Activated T-helper 1 cell treated with anti-CD3 and anti-CD28 coated beads, Interleukin-12 subunit alpha, Interleukin-12 subunit beta, Interleukin-2, Interleukin-4 antibody, amounts not matched to agents 30 ng/mL and 10 ng/mL and 1 ng/mL, durations not matched to agents 14 hours and 24 hours and 36 hours (primary cell): ENCODE results near the gene TICRR. TPM values are rescaled to one million over a fixed set of nuclear protein-coding genes. Genes with fewer than 3 reads are reported as not detected.
"Not testable (repeated sequence)": the region's sequence is repeated elsewhere in the genome, so short reads cannot be mapped to it uniquely, and the experiment has no call there.

Experiments
- DNase-seq: peaks from one replicate; pipeline ENCODE4 v3.0.0; 2021; ENCODE audit warnings: low spot score
- H3K27ac Mint-ChIP-seq: one replicate; pipeline ENCODE4 v1.8.0; 2021; ENCODE audit warnings: mild to moderate bottlenecking, mixed read lengths
- H3K27me3 Mint-ChIP-seq: one replicate; pipeline ENCODE4 v1.8.0; 2022; ENCODE audit warnings: mild to moderate bottlenecking, moderate library complexity, mixed read lengths; ENCODE audit not compliant: insufficient read depth
- H3K36me3 Mint-ChIP-seq: one replicate; pipeline ENCODE4 v1.8.0; 2021; ENCODE audit warnings: low read depth, mixed read lengths
- H3K4me1 Mint-ChIP-seq: one replicate; pipeline ENCODE4 v1.8.0; 2021; ENCODE audit warnings: low read depth, mixed read lengths
- H3K4me3 Mint-ChIP-seq: one replicate; pipeline ENCODE4 v1.8.0; 2021; ENCODE audit warnings: mild to moderate bottlenecking, moderate library complexity, mixed read lengths
- H3K9me3 Mint-ChIP-seq: one replicate; pipeline ENCODE4 v1.8.0; 2021; ENCODE audit warnings: mixed read lengths
- intact Hi-C: fragments of 100-400 bp; cut with micrococcal nuclease; formaldehyde crosslinking; loops from one replicate; pipeline ENCODE4 v1.15.1; 2024
- total RNA-seq: library from RNA; stranded (reverse); gene quantifications from 2 replicates; pipeline ENCODE4 v1.2.3, GENCODE V29; 2022

TICRR gene
- total RNA-seq, 1 donor from 2014 or later: 17.6 TPM

DNA sequence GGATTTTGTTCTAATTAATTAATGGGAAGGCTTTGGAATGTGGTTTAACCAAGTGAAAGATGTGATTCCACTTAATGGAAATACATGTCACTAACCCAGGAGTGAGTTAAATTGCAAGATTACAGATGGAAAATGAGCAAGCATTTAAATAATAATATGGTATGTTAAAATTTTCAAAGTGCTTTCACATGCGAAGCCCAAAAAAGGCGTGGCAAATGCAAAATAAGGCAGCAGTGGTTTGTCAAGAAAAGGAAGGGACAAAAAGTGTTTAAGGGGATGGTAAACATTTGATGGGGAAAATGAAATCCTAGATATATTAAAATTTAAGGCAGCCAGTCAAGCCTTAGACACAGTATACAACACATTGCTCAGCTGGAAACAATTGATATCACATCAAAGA lies 2.9 kb downstream of the TICRR start:
- Mint-ChIP-seq H3K4me1 (peaks cover 38% of the 10 kb centered on the region), H3K36me3 (peaks cover 14% of the 10 kb centered on the region), H3K27ac (no peak overlapping the region), H3K4me3 (peak overlapping the region; percentile 49), H3K27me3 (peaks cover 2% of the 10 kb centered on the region), H3K9me3 (no peaks in the 10 kb centered on the region)
- intact Hi-C loops: loop anchor here (5.0 kb wide), 2 partner anchors 114 to 314 kb away; partner anchors contain the start of genes AP3S2, PEX11A and WDR93
- DNase-seq: no peak

DNA sequence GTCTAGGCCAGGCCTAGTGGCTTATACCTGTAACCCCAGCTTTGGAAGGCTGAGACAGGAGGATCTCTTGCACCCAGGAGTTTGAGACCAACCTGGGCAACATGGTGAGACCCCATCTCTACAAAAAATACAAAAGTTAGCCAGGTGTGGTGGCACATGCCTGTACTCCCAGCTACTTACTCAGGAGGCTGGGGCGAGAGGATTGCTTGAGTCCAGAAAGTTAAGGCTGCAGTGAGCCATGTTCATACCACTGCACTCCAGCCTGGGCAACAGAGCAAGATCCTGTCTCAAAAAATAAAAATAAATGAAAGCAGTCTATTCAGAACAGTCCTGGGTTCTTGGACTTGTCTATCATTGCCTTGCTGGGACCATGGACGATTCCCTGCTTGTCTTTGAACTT lies 5.5 kb downstream of the TICRR start:
- H3K4me3 Mint-ChIP-seq, DNase-seq, H3K27ac Mint-ChIP-seq, H3K9me3 Mint-ChIP-seq, H3K27me3 Mint-ChIP-seq, intact Hi-C loops: not testable (repeated sequence)
- H3K36me3 Mint-ChIP-seq: peaks cover 14% of the 10 kb centered on the region
- H3K4me1 Mint-ChIP-seq: peaks cover 38% of the 10 kb centered on the region

DNA sequence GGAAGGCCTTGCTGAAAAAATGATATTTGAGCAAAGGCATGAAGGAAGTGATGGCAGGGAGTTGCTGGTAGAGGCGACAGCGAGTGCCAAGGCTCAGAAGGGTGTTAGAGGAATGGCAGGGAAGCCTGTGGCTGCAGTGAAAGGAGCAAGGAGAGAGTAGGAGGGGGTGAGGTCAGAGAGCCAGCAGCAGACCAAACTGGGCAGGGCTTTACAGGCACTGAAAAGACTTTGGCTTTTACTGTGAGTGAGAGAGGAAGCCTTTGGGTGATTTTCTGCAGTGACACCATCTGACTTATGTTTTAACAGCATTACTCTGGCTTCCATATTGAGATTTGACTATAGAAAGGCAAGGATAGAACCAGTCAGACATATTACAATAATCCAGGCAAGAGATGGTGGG lies 11.4 kb downstream of the TICRR start:
- H3K27me3 Mint-ChIP-seq: no peaks in the 10 kb centered on the region
- H3K4me1 Mint-ChIP-seq: peaks cover 2% of the 10 kb centered on the region
- intact Hi-C loops: no loop called here
- H3K9me3 Mint-ChIP-seq: no peaks in the 10 kb centered on the region
- no peak for DNase-seq
- H3K36me3 Mint-ChIP-seq: peaks cover 2% of the 10 kb centered on the region
- H3K4me3 Mint-ChIP-seq: no peak overlapping the region
- H3K27ac Mint-ChIP-seq: no peak overlapping the region

GRCh38 chr15:89587955-89588354 lies 12.7 kb downstream of the TICRR start:
- no peaks in the 10 kb centered on the region for H3K4me1 Mint-ChIP-seq
- intact Hi-C loops: no loop called here
- no peak overlapping the region for H3K4me3 Mint-ChIP-seq
- no peak for DNase-seq
- no peaks in the 10 kb centered on the region for H3K27me3 Mint-ChIP-seq
- H3K9me3 Mint-ChIP-seq: no peaks in the 10 kb centered on the region
- no peak overlapping the region for H3K27ac Mint-ChIP-seq
- peaks cover 3% of the 10 kb centered on the region for H3K36me3 Mint-ChIP-seq

DNA sequence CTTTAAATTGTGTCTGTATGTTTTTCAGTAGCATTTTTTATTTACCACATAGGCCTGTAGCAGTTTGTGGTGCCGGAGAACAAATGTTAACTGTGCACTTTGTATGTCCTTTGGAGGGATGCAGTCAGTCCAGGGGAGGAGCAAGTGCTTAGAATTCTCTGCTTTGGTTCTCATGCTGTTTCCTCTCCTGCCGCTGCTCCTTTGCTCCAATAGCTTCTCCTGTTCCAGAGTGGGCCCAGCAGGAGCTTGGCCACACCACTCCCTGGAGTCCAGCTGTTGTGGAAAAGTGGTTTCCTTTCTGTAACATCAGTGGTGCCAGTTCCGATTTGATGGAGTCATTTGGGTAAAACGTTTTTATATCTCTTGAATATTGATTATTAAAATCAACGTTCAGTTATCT lies 16.6 kb downstream of the TICRR start:
- DNase-seq: no peak
- Mint-ChIP-seq H3K36me3 (peaks cover 13% of the 10 kb centered on the region), H3K9me3 (no peaks in the 10 kb centered on the region), H3K4me3 (no peak overlapping the region), H3K4me1 (no peaks in the 10 kb centered on the region), H3K27ac (no peak overlapping the region), H3K27me3 (no peaks in the 10 kb centered on the region)
- intact Hi-C loops: no loop called here

GRCh38 chr15:89593018-89593417 lies 17.7 kb downstream of the TICRR start:
- H3K4me3 Mint-ChIP-seq: no peak overlapping the region
- H3K36me3 Mint-ChIP-seq: peaks cover 18% of the 10 kb centered on the region
- DNase-seq: no peak
- H3K4me1 Mint-ChIP-seq: no peaks in the 10 kb centered on the region
- no peaks in the 10 kb centered on the region for H3K27me3 Mint-ChIP-seq
- H3K9me3 Mint-ChIP-seq: no peaks in the 10 kb centered on the region
- H3K27ac Mint-ChIP-seq: no peak overlapping the region
- intact Hi-C loops: no loop called here

DNA sequence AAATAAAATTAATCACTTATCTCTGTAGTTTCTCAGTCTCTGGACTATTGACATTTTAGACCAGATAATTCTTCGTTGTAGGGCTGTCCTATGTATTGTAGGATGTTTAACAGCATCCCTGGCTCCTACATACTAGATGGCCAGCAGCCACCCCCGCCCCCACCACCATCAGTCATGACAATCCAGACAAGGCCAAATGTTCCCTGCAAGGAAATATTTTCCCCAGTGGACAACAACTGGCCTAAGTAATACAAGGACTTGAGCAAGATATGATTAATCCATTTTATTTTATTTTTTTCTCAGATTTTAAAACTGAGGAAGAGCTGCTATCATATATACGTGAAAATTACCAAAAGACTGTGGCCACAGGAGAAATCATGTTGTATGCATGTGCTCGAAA lies 23.8 kb downstream of the TICRR start:
- Mint-ChIP-seq H3K27ac (no peak overlapping the region), H3K4me1 (no peaks in the 10 kb centered on the region), H3K4me3 (no peak overlapping the region), H3K27me3 (no peaks in the 10 kb centered on the region), H3K9me3 (no peaks in the 10 kb centered on the region), H3K36me3 (peaks cover 30% of the 10 kb centered on the region)
- intact Hi-C loops: no loop called here
- DNase-seq: no peak

DNA sequence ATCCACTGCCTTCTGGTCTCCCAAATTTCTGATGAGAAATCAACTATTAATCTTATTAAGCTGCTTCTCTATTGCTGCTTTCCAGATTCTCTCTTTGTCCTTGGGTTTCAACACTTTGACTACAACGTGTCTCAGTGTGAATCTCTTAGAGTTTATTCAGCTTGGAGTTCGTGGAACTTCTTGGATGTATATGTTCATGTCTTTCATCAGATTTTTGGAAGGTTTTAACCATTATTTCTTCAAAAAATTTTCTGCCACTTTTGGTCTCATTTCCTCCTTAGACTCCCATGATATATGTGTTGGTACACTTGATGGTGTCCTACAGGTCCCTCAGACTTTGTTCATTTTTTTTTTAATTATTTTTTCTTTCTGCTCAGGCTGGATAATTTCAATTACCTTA lies 36.0 kb downstream of the TICRR start:
- H3K4me3 Mint-ChIP-seq: no peak overlapping the region
- intact Hi-C loops: no loop called here
- no peaks in the 10 kb centered on the region for H3K27me3 Mint-ChIP-seq
- H3K4me1 Mint-ChIP-seq: peaks cover 16% of the 10 kb centered on the region
- peaks cover 25% of the 10 kb centered on the region for H3K9me3 Mint-ChIP-seq
- H3K36me3 Mint-ChIP-seq: peaks cover 69% of the 10 kb centered on the region
- H3K27ac Mint-ChIP-seq: no peak overlapping the region
- DNase-seq: no peak

GRCh38 chr15:89613031-89613430 lies 37.8 kb downstream of the TICRR start:
- peaks cover 62% of the 10 kb centered on the region for H3K36me3 Mint-ChIP-seq
- H3K27ac Mint-ChIP-seq: no peak overlapping the region
- H3K9me3 Mint-ChIP-seq: peaks cover 25% of the 10 kb centered on the region
- intact Hi-C loops: no loop called here
- no peaks in the 10 kb centered on the region for H3K27me3 Mint-ChIP-seq
- DNase-seq: no peak
- no peak overlapping the region for H3K4me3 Mint-ChIP-seq
- peaks cover 16% of the 10 kb centered on the region for H3K4me1 Mint-ChIP-seq

DNA sequence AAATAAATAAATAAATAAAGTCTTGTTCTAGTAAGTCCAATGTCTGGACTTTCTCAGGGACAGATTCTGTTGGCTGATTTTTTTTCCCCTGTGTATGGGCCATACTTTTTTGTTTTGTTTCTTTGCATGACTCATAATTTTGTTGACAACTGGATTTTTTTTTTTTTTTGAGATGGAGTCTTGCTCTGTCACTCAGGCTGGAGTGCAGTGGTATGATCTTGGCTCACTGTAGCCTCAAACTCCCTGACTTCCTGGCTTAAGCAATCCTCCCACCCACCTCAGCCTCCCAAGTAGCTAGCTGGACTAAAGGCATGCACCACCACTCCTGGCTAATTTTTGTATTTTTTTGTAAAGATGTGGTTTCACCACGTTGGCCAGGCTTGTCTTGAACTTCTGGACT lies 38.9 kb downstream of the TICRR start:
- DNase-seq: no peak
- intact Hi-C loops: no loop called here
- peaks cover 16% of the 10 kb centered on the region for H3K4me1 Mint-ChIP-seq
- H3K4me3 Mint-ChIP-seq: no peak overlapping the region
- no peak overlapping the region for H3K27ac Mint-ChIP-seq
- no peaks in the 10 kb centered on the region for H3K27me3 Mint-ChIP-seq
- peaks cover 62% of the 10 kb centered on the region for H3K36me3 Mint-ChIP-seq
- H3K9me3 Mint-ChIP-seq: peaks cover 25% of the 10 kb centered on the region

GRCh38 chr15:89615135-89615534 lies 39.9 kb downstream of the TICRR start:
- intact Hi-C loops: no loop called here
- no peak overlapping the region for H3K27ac Mint-ChIP-seq
- peaks cover 57% of the 10 kb centered on the region for H3K36me3 Mint-ChIP-seq
- no peak for DNase-seq
- H3K4me3 Mint-ChIP-seq: no peak overlapping the region
- peaks cover 25% of the 10 kb centered on the region for H3K9me3 Mint-ChIP-seq
- peaks cover 9% of the 10 kb centered on the region for H3K4me1 Mint-ChIP-seq
- H3K27me3 Mint-ChIP-seq: no peaks in the 10 kb centered on the region

DNA sequence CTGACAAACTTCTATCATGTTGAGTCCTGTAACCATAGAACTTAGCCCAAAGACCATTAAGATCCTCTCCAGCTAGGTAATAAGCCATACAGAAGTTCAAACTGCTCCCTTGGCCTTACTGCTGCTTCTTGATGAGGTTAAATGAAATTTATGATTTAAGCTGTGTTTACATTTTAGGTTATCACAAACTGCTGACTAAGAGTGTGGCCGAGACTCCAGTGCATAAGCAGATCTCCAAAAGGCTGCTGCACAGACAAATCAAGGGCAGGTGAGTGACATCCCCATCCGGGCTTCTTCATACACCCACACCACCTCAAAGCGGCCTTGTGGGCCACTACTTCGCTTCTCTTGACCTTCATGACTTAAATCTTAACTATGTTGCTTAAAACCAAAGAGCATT lies 41.0 kb downstream of the TICRR start:
- no peak overlapping the region for H3K27ac Mint-ChIP-seq
- no peaks in the 10 kb centered on the region for H3K27me3 Mint-ChIP-seq
- H3K4me1 Mint-ChIP-seq: peaks cover 6% of the 10 kb centered on the region
- peaks cover 46% of the 10 kb centered on the region for H3K36me3 Mint-ChIP-seq
- intact Hi-C loops: no loop called here
- DNase-seq: no peak
- no peak overlapping the region for H3K4me3 Mint-ChIP-seq
- H3K9me3 Mint-ChIP-seq: peaks cover 23% of the 10 kb centered on the region

DNA sequence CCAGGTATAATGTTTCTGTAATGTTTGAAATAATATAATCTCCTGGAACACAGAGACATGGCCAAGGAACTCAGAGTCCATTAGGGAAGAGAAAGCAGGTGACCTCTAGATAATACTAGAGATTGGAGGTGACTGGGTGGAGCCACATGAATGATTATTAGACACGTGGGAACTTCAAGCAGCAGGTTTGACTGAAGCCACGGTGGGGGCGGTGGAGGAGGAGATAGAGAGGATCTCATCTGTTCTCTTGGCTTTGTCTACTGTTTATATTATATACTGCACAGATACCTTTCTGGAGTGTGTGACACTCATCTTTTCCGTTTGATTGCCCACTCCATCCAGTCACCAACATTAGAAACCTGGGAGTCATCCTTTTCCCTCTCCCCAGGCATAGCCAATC lies 46.3 kb downstream of the TICRR start:
- DNase-seq: no peak
- Mint-ChIP-seq H3K4me1 (no peaks in the 10 kb centered on the region), H3K27ac (no peak overlapping the region), H3K4me3 (no peak overlapping the region), H3K27me3 (no peaks in the 10 kb centered on the region), H3K36me3 (peaks cover 51% of the 10 kb centered on the region), H3K9me3 (no peaks in the 10 kb centered on the region)
- intact Hi-C loops: no loop called here

DNA sequence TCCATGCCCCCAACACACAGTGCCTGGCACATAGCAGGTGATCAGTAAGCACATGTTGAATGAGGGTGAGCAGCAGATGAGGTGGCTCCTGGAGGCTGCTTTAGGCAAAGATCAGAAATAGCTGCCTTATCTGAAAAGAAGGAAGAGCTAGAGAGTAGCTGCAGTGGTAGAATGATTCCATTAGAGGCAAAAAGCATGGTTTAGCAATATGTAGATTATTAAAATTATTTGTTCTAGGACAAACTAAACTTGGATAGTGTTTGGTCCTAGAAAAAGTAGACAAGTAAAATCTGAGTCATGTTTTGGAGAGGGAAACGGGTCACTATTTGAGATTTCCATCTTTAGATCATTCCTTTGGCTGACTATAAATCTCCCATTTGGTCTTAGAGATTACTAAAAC lies 47.9 kb downstream of the TICRR start:
- intact Hi-C loops: no loop called here
- H3K27me3 Mint-ChIP-seq: no peaks in the 10 kb centered on the region
- peaks cover 51% of the 10 kb centered on the region for H3K36me3 Mint-ChIP-seq
- H3K4me1 Mint-ChIP-seq: no peaks in the 10 kb centered on the region
- no peaks in the 10 kb centered on the region for H3K9me3 Mint-ChIP-seq
- no peak for DNase-seq
- no peak overlapping the region for H3K4me3 Mint-ChIP-seq
- no peak overlapping the region for H3K27ac Mint-ChIP-seq
